IPS-NIHi7 (cell line): ENCODE measurements around the gene ARL5B.
"Not testable (repeated sequence)": the region's sequence is repeated elsewhere in the genome, so short reads cannot be mapped to it uniquely, and the experiment has no call there.

Experiments used
- DNase-seq: peaks from one replicate; pipeline ENCODE4 v3.0.0; 2012; ENCODE audit warnings: mixed read lengths; ENCODE audit errors: extremely low spot score

ARL5B gene, protein sequence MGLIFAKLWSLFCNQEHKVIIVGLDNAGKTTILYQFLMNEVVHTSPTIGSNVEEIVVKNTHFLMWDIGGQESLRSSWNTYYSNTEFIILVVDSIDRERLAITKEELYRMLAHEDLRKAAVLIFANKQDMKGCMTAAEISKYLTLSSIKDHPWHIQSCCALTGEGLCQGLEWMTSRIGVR

DNA sequence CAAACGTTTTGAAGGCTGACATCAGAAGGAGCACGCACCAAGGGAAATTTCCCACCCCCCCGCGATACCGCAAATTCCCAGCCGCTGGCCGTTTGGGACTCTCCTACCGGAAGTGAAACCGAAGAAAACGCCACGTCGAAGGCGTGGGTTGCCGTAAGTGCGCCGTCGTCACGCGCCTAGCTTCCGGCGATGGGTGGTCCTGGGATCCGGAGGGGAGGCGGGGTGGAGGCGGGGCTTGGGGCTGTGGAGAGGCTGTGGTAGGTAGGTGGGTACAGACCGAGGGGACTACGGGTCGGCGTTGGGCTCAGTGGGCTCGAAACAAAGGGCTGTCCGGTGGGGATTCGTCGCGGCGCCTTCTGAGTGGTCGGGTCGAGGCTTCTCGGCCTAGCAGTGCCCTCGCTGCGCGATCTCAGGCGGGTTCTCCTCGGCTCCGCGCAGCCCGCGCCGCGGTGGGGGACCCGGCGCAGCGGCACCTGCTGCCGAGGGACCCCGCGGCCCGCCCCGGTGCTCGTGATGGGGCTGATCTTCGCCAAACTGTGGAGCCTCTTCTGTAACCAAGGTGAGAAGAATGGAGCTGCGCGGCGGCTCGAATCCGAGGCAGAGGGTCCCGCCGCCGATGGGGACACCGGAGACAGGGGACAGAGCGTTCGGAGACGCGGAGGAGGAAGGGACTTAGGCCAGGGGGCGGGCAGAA lies at the start of gene ARL5B:
ARL5B (plus strand) TSS at position 307 of the 694 bp plus-strand sequence; CDS start at position 514, 207 bp downstream.
- peak; percentile 95 for DNase-seq

- peak; percentile 22 for DNase-seq
Observed at GRCh38 chr10:18610517-18610916, 48.7 kb upstream of the ARL5B start.

GRCh38 chr10:18611168-18611567 lies 48.1 kb upstream of the ARL5B start:
- DNase-seq = no peak

- no peak for DNase-seq
Observed at GRCh38 chr10:18615618-18616017, 43.6 kb upstream of the ARL5B start.

- no peak for DNase-seq
Observed at GRCh38 chr10:18616337-18616736, 42.9 kb upstream of the ARL5B start.

GRCh38 chr10:18619016-18619415 lies 40.2 kb upstream of the ARL5B start:
- DNase-seq = no peak

DNA sequence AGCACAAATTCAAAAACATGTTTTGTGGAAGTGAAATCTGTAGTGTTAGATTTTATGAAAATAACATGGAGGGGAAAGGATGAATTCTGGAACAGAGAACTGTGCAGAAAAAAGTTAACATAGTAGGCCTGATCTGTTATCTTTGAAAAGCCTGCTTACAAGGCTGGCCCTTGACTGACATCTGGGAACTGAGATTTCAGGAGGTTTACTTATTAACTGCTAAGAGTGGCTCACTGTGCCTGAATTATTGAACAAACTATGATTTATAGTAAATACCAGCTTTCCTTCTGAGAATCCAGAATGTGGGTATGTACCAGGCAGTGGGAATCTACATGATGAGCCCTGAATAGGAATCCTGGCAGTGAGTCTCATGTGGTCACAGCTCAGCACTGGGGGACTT lies 38.4 kb upstream of the ARL5B start:
- DNase-seq = no peak

- DNase-seq = not testable (repeated sequence)
Observed at GRCh38 chr10:18623671-18624070, 35.6 kb upstream of the ARL5B start.

DNA sequence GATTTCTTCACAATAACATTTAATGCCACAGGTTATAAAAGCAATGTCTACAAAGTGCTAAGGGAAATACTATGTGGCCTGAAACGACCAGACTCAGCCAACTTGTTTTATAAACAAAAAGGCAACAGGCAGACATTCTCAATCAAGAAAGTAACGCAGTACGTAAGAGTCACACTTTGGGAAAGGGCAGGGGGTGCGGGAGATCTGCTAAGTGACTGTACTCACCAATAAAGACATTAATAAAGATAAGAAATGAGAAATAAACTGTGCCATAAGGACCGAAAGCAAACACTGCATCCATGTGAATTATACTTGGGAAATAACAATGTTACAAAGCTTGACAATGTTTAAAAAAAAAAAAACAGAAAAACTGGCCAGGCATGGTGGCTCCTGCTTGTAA lies 33.3 kb upstream of the ARL5B start:
- DNase-seq = no peak

DNA sequence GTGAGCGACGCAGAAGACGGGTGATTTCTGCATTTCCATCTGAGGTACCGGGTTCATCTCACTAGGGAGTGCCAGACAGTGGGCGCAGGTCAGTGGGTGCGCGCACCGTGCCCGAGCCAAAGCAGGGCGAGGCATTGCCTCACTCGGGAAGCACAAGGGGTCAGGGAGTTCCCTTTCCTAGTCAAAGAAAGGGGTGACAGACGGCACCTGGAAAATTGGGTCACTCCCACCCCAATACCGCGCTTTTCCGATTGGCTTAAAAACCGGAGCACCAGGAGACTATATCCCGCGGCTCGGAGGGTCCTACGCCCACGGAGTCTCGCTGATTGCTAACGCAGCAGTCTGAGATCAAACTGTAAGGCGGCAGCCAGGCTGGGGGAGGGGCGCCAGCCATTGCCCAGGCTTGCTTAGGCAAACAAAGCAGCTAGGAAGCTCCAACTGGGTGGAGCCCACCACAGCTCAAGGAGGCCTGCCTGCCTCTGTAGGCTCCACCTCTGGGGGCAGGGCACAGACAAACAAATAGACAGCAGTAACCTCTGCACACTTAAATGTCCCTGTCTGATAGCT lies 31.7 kb upstream of the ARL5B start:
- not testable (repeated sequence) for DNase-seq

GRCh38 chr10:18632500-18632899 lies 26.7 kb upstream of the ARL5B start:
- DNase-seq = not testable (repeated sequence)

DNA sequence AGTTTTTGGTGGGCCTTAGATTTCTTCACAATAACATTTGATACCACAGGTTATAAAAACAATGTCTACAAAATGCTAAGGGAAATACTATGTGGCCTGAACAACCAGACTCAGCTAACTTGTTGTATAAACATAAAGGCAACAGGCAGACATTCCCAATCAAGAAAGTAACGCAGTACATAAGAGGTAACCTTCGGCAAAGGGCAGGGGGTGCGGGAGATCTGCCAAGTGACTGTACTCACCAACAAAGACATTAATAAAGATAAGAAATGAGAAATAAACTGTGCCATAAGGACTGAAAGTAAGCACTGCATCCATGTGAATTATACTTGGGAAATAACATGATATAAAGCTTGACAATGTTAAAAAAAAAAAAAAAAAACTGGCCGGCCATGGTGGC lies 23.2 kb upstream of the ARL5B start:
- no peak for DNase-seq

GRCh38 chr10:18637400-18637799 lies 21.8 kb upstream of the ARL5B start:
- not testable (repeated sequence) for DNase-seq

DNA sequence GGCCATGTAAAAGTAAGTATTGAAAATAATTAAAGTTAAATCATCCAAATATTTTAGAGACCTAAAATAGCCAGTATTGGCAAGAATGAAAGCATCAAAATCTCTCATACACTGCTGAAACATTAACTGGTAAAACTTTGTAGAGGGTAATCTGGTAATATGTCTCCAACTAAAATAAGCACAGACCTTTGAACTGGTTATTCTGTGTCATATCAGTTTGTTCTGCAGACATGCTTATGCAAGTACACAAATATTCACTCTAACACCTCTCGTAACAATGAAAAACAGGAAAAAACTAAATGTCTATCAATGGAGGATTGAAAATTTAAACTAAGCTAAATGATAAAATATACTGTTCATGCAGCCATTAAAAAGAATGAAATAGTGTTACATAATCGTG lies 19.5 kb upstream of the ARL5B start:
- DNase-seq = not testable (repeated sequence)

DNA sequence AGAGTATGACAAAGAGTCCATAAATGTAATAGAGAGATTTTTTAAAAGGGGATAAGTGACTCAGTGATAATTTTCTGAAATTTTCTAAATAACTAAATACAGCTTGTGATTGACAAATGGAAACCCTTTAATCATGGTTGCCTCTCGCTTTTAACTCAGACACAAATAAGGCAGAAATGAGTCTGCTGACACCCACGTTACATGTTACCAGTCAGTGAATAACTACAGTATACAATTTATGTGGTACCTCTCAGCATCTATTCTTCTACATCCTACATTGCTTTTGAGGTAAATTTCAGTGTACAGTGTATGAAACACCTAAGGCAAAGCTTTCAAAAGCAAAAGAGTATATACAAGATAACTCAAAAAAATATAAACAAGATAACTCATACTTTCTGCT lies 12.1 kb upstream of the ARL5B start:
- DNase-seq = no peak

- no peak for DNase-seq
Observed at GRCh38 chr10:18647945-18648344, 11.3 kb upstream of the ARL5B start.

GRCh38 chr10:18649364-18649959 lies 9.8 kb upstream of the ARL5B start:
- no peak for DNase-seq

DNA sequence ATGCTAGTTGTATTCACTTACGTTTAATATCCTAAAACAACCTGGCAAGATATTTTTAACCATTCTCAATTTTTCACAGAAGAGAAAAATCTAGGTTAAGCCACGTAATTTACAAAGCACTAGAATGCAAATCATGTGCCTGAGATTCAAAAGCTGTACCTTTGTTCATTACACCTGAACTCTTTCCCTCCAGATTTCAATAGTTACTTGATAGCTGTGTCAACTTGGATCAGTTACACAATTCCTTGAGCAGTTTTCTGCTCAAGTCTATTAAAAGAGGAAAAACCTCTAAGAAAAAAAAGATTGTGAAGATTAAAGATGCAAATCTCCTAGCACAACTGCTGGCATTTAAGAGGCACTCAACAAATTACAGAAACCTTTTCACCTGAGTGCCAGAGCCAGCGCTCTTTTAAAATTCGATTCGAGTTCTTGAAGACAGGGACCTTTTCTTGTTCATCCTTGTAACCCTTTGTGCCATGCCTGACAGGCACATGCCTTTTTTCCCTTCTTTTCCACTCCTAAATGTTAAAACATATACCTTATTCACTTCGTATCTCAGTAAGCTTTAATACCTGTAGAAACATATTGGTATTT lies 8.7 kb upstream of the ARL5B start:
- DNase-seq = no peak

GRCh38 chr10:18651324-18652007 lies 7.8 kb upstream of the ARL5B start, which contains the start of gene NSUN6:
NSUN6 (minus strand) TSS chr10:18651587; CDS start chr10:18651203, 384 bp downstream.
- DNase-seq = peak; percentile 81

DNA sequence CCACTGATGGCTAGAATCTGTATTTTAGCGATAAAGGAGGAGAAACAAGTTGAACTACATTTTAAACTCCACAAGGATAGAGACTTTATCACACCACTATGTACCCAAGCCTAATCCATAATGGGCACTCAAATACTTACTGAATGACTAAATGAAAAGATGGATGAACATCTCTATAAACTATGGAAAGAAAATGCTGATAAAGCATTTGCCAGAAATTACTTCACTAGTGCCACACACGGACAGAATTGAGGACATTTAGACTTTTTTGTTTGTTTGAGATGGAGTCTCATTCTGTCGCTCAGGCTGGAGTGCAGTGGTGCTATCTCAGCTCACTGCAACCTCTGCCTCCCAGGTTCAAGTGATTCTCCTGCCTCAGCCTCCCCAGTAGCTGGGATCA lies 6.1 kb upstream of the ARL5B start:
- no peak for DNase-seq

DNA sequence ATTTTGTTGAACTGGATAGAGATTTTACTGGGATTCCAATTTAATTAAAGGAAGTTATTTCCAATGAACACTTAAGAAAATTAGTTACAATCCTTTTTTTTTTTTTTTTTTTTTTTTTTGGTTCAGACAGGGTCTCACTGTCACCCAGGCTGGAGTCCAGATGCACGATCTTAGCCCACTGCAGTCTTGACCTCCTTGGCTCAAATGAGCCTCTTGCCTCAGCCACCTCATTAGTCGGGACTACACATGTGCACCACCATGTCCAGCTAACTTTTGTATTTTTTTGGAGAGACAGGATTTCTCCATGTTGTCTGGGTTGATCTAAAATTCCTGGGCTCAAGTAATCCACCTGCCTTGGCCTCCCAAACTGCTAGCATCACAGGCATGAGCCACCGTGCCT lies 2.5 kb upstream of the ARL5B start:
- no peak for DNase-seq
